ENCODE results near the gene PCED1B. TPM values are rescaled to one million over a fixed set of nuclear protein-coding genes. Genes with fewer than 3 reads are reported as not detected.

The PCED1B gene
- total RNA-seq, 1 donor from 2014 or later = 7.6 TPM

- TF ChIP-seq CTCF (IDR thresholded peaks at IDR 0.05) = no peak
- H3K36me3 ChIP-seq = no peaks in the 10 kb centered on the region
- DNase-seq (no peak), ATAC-seq (no peak)
- intact Hi-C loops (cut with DNase I) = no loop called here
- no peaks in the 10 kb centered on the region for H3K27me3 ChIP-seq
- no peak overlapping the region for H3K27ac ChIP-seq
- no peaks in the 10 kb centered on the region for H3K9me3 ChIP-seq
- no peak overlapping the region for H3K4me3 ChIP-seq
- H3K4me1 ChIP-seq = no peaks in the 10 kb centered on the region
These were observed 169.7 kb downstream of the PCED1B start for GRCh38 chr12:47249082-47249481.

- Histone ChIP-seq H3K36me3 (no peaks in the 10 kb centered on the region), H3K4me1 (no peaks in the 10 kb centered on the region), H3K4me3 (no peak overlapping the region), H3K9me3 (no peaks in the 10 kb centered on the region), H3K27ac (no peak overlapping the region), H3K27me3 (no peaks in the 10 kb centered on the region)
- intact Hi-C loops (cut with DNase I) = no loop called here
- ATAC-seq (no peak), DNase-seq (no peak)
- no peak for TF ChIP-seq CTCF (IDR thresholded peaks at IDR 0.05)
These were observed 170.4 kb downstream of the PCED1B start for GRCh38 chr12:47249719-47250357.

- Histone ChIP-seq H3K4me1 (no peaks in the 10 kb centered on the region), H3K27me3 (no peaks in the 10 kb centered on the region), H3K36me3 (no peaks in the 10 kb centered on the region), H3K4me3 (no peak overlapping the region), H3K27ac (no peak overlapping the region), H3K9me3 (no peaks in the 10 kb centered on the region)
- TF ChIP-seq CTCF (IDR thresholded peaks at IDR 0.05) = no peak
- intact Hi-C loops (cut with DNase I) = no loop called here
- DNase-seq (no peak), ATAC-seq (no peak)
These were observed 172.5 kb downstream of the PCED1B start for GRCh38 chr12:47251919-47252318.

- Histone ChIP-seq H3K27me3 (no peaks in the 10 kb centered on the region), H3K36me3 (no peaks in the 10 kb centered on the region), H3K4me1 (no peaks in the 10 kb centered on the region), H3K4me3 (no peak overlapping the region), H3K9me3 (no peaks in the 10 kb centered on the region), H3K27ac (no peak overlapping the region)
- TF ChIP-seq CTCF (IDR thresholded peaks at IDR 0.05) = no peak
- intact Hi-C loops (cut with DNase I) = no loop called here
- DNase-seq (no peak), ATAC-seq (no peak)
These were observed 185.5 kb downstream of the PCED1B start for GRCh38 chr12:47264951-47265350.

- Histone ChIP-seq H3K27ac (no peak overlapping the region), H3K36me3 (no peaks in the 10 kb centered on the region), H3K9me3 (no peaks in the 10 kb centered on the region), H3K4me3 (no peak overlapping the region), H3K4me1 (no peaks in the 10 kb centered on the region), H3K27me3 (no peaks in the 10 kb centered on the region)
- intact Hi-C loops (cut with DNase I) = no loop called here
- DNase-seq (no peak), ATAC-seq (no peak)
- TF ChIP-seq CTCF (IDR thresholded peaks at IDR 0.05) = no peak
These were observed 186.0 kb downstream of the PCED1B start for GRCh38 chr12:47265391-47265790.

- ATAC-seq = no peak
- Histone ChIP-seq H3K27me3 (no peaks in the 10 kb centered on the region), H3K4me1 (no peaks in the 10 kb centered on the region), H3K27ac (no peak overlapping the region), H3K9me3 (no peaks in the 10 kb centered on the region), H3K36me3 (no peaks in the 10 kb centered on the region), H3K4me3 (no peak overlapping the region)
- DNase-seq = no peak
- no peak for TF ChIP-seq CTCF (IDR thresholded peaks at IDR 0.05)
- intact Hi-C loops (cut with DNase I) = no loop called here
These were observed 188.2 kb downstream of the PCED1B start for GRCh38 chr12:47267571-47267970.
